OCI-LY3 (cell line): Measurements from ENCODE around the gene CASP7.

ENCODE experiments used
- H2AFZ ChIP-seq: fragments of 200-600, 300-600 bp; shearing (Covaris generic); 2 replicates; pipeline ENCODE4 v1.6.0; 2014; ENCODE audit warnings: antibody characterized with exemption, low read depth, low read length
- H3K27ac ChIP-seq: fragments of 200-600, 300-600 bp; sonication (generic); 2 replicates; pipeline ENCODE4 v1.5.1; 2014; ENCODE audit warnings: mild to moderate bottlenecking, low read length, moderate library complexity, mixed read lengths
- H3K27me3 ChIP-seq: fragments of 200-600, 300-600 bp; sonication (generic); 2 replicates; pipeline ENCODE4 v1.6.1; 2014; ENCODE audit warnings: low read depth, low read length, mixed read lengths
- H3K36me3 ChIP-seq: fragments of 200-600, 300-600 bp; sonication (generic); replicated peaks from 2 replicates; pipeline ENCODE3; 2014; ENCODE audit warnings: low read depth, low read length, mixed read lengths
- H3K4me1 ChIP-seq: fragments of 300-600, 200-600 bp; sonication (generic); 2 replicates; pipeline ENCODE4 v1.6.1; 2014; ENCODE audit warnings: low read length, mixed read lengths
- H3K4me2 ChIP-seq: fragments of 200-600, 300-600 bp; sonication (generic); 2 replicates; pipeline ENCODE4 v1.6.1; 2014; ENCODE audit warnings: low read length, mixed read lengths
- H3K4me3 ChIP-seq: fragments of 300-600, 200-600 bp; sonication (generic); 2 replicates; pipeline ENCODE4 v1.5.1; 2014; ENCODE audit warnings: antibody characterized with exemption, mild to moderate bottlenecking, low read length, moderate library complexity
- H3K79me2 ChIP-seq: fragments of 300-600, 200-600 bp; shearing (Covaris generic); 2 replicates; pipeline ENCODE4 v1.6.1; 2014; ENCODE audit warnings: mild to moderate bottlenecking, low read length, mixed read lengths
- H3K9ac ChIP-seq: fragments of 300-600, 200-600 bp; shearing (Covaris generic); 2 replicates; pipeline ENCODE4 v1.6.0; 2014; ENCODE audit warnings: mild to moderate bottlenecking, low read length, moderate library complexity
- H3K9me3 ChIP-seq: fragments of 200-600, 300-600 bp; shearing (Covaris generic); 2 replicates; pipeline ENCODE4 v1.6.1; 2014; ENCODE audit warnings: low read length, mixed read lengths; ENCODE audit not compliant: insufficient read depth
- H4K20me1 ChIP-seq: fragments of 200-600, 300-600 bp; sonication (generic); 2 replicates; pipeline ENCODE4 v1.6.1; 2016; ENCODE audit warnings: low read length, mixed read lengths; ENCODE audit not compliant: insufficient read depth
- EZH2phosphoT487 ChIP-seq: fragments of 200-600 bp; shearing (Covaris generic); IDR thresholded peaks from 2 replicates; pipeline ENCODE4 v1.6.1; 2018; ENCODE audit warnings: antibody characterized with exemption, mixed run types, low read depth
- TF ChIP-seq, protein P1 (sequence below): fragments of 200-600, 300-600 bp; sonication (generic); IDR thresholded peaks from 2 replicates; pipeline ENCODE4 v1.5.1; 2014; ENCODE audit warnings: antibody characterized with exemption, low read length, low read depth

The CASP7 gene

DNA sequence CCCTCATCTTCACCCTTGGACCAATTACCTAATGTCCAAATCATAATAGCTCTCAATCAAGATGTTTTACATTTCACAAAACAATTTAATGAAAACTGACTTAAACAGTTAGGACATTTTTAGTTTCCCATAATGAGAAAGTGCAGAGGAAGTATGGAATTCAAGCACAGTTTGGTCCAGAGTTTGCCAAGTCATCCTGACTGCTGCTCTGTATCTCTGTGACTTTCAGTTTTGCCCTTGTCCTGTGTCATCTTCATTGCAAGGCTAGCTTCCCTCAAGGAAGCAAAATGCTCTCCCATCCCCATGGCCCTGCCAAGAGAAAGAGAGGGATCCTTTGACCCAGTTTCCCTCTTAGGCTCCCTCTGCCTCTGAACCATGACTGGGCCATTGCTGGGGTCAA lies 63.9 kb downstream of the CASP7 start:
- Histone ChIP-seq H2AFZ (no peak overlapping the region), H3K4me2 (no peak overlapping the region), H3K4me1 (no peaks in the 10 kb centered on the region), H3K36me3 (no peaks in the 10 kb centered on the region), H3K27me3 (no peaks in the 10 kb centered on the region), H3K79me2 (no peaks in the 10 kb centered on the region), H4K20me1 (no peaks in the 10 kb centered on the region), H3K4me3 (no peak overlapping the region), H3K9me3 (no peaks in the 10 kb centered on the region), H3K9ac (no peak overlapping the region), H3K27ac (no peak overlapping the region)
- TF ChIP-seq, protein P1, sequence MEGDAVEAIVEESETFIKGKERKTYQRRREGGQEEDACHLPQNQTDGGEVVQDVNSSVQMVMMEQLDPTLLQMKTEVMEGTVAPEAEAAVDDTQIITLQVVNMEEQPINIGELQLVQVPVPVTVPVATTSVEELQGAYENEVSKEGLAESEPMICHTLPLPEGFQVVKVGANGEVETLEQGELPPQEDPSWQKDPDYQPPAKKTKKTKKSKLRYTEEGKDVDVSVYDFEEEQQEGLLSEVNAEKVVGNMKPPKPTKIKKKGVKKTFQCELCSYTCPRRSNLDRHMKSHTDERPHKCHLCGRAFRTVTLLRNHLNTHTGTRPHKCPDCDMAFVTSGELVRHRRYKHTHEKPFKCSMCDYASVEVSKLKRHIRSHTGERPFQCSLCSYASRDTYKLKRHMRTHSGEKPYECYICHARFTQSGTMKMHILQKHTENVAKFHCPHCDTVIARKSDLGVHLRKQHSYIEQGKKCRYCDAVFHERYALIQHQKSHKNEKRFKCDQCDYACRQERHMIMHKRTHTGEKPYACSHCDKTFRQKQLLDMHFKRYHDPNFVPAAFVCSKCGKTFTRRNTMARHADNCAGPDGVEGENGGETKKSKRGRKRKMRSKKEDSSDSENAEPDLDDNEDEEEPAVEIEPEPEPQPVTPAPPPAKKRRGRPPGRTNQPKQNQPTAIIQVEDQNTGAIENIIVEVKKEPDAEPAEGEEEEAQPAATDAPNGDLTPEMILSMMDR = no peak
- no peak for TF ChIP-seq EZH2phosphoT487

DNA sequence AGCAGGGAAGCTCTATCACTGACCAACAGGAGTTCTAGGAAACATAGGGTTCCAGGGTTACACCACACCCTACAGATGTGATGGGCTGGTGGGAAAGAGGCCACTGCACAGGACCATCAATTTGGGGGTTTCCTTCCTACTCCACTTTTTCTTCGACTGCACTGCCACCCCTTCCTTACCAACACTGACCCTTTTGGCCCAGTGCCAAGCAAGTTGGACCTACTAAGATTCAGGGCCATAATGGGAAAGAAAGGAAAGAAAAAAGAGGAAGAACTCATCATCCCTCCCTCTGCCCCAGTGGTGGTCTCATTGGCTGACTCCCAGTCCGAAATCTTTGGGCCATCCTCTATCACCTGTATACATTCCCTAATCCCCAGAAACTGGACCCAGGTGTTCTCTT lies 65.7 kb downstream of the CASP7 start:
- Histone ChIP-seq H3K27me3 (no peaks in the 10 kb centered on the region), H3K9me3 (no peaks in the 10 kb centered on the region), H2AFZ (no peak overlapping the region), H3K4me3 (no peak overlapping the region), H3K79me2 (no peaks in the 10 kb centered on the region), H3K4me2 (no peak overlapping the region), H4K20me1 (no peaks in the 10 kb centered on the region), H3K36me3 (no peaks in the 10 kb centered on the region), H3K9ac (no peak overlapping the region), H3K27ac (no peak overlapping the region), H3K4me1 (no peaks in the 10 kb centered on the region)
- TF ChIP-seq, protein P1 = no peak
- no peak for TF ChIP-seq EZH2phosphoT487

DNA sequence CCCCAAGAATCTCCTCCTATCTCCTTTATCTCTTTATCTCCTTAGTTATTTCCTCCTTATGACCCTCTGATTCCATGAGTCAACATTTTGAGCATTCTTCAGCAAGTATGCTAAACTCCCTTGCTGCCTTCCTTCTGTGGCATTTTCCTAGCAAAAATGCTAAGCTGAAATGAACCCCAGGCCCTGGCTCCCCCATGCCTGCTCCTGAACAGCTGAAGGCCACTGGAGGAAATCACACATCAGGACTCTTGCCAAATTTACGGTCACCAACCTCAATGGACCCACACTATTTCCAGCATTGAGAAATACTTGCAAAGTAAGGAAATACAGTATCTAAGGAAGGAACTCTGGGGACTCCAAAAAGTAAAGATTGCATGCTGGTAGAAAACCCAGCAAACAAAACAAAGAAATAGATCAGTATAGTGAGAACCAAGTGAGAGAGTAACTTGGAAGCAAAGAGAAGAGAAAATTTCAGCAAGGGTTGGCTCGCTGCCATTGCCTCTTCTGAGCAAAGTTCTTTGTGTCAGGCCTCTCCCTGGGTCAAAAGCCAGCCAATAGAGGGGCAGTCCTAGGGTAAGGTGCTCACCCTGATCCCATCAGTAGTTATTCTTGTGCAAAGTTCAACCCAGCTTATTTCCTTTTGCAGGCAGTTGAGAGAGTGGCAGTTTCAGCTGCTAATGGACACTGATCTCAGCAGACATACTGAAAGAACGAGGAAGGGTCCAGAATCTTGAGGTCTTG lies 66.7 kb downstream of the CASP7 start:
- Histone ChIP-seq H3K27me3 (no peaks in the 10 kb centered on the region), H2AFZ (no peak overlapping the region), H3K79me2 (no peaks in the 10 kb centered on the region), H3K4me2 (no peak overlapping the region), H3K9me3 (no peaks in the 10 kb centered on the region), H3K36me3 (no peaks in the 10 kb centered on the region), H3K4me1 (no peaks in the 10 kb centered on the region), H3K27ac (no peak overlapping the region), H3K9ac (no peak overlapping the region), H3K4me3 (no peak overlapping the region), H4K20me1 (no peaks in the 10 kb centered on the region)
- TF ChIP-seq, protein P1 = no peak
- TF ChIP-seq EZH2phosphoT487 = no peak

DNA sequence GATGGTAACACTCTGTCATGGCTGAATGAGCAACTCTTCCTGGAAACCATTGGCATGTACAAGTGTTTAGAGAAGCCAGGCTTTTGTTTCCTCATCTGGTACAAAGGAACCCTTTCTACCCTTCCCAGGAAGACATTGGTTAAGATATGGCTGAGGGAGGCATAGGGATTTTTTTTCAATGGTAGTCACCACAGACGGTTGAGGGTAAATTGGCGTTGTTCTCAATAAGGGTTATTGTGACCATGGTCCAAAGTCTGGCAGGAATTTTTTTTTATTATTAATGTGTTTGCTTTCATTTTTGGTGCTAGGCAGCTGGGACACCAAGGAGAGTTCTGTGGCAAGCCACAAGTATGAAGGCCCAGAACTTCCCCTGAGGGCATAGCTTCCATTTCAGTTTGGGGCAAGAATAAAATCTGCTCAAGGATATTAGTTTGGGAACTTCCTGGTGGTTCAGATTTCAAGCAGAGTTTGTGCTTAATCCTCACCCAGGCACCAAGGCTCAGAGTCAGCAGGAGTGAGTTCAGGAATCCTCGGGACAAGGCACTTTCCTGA lies 71.5 kb downstream of the CASP7 start, which contains the start of gene PLEKHS1:
PLEKHS1 (plus strand) TSS at position 502 of the 552 bp plus-strand sequence. CDS start 3,596 bp downstream, outside the sequence.
- no peaks in the 10 kb centered on the region for H4K20me1 ChIP-seq

More for the DNA sequence above, 71.5 kb downstream of the CASP7 start, which contains the start of gene PLEKHS1:
- Histone ChIP-seq H3K27me3 (no peaks in the 10 kb centered on the region), H3K4me2 (no peak within 1 kb of the TSS), H3K9me3 (no peaks in the 10 kb centered on the region), H2AFZ (no peak within 1 kb of the TSS), H3K9ac (no peak within 1 kb of the TSS), H3K36me3 (no peaks in the 10 kb centered on the region), H3K27ac (no peak within 1 kb of the TSS), H3K4me3 (no peak within 1 kb of the TSS), H3K4me1 (no peaks in the 10 kb centered on the region), H3K79me2 (no peaks in the 10 kb centered on the region)
- TF ChIP-seq, protein P1 = no peak
- TF ChIP-seq EZH2phosphoT487 = no peak
